CD8-positive, alpha-beta memory T cell (primary cell): ENCODE data around the gene OLFML3. TPM values are rescaled to one million over a fixed set of nuclear protein-coding genes. Genes with fewer than 3 reads are reported as not detected.
A peak's percentile ranks its signal among the peaks of the same experiment; 100 is the strongest.

ENCODE experiments used
- CTCF ChIA-PET: fragments of 350-600 bp; sonication (Branson Sonifier 250); formaldehyde crosslinking; loops from one replicate; lab custom pipeline; 2021; ENCODE audit warnings: antibody characterized with exemption; lab: Charles Lee
- POLR2A ChIA-PET: fragments of 350-600 bp; sonication (Branson Sonifier 250); formaldehyde crosslinking; loops from one replicate; lab custom pipeline; 2021; ENCODE audit warnings: antibody characterized with exemption; lab: Charles Lee
- DNase-seq, 5 donors: peaks; one replicate each; pipeline versions ENCODE4 v3.0.0 to v3.0.0-alpha.2; 2020 to 2022; ENCODE audit warnings: mixed read lengths in 1 of 5
- H3K27ac ChIP-seq: one replicate; pipeline ENCODE4 v1.7.0; 2013; ENCODE audit warnings: low read depth, mild to moderate bottlenecking, low read length, moderate library complexity
- H3K27me3 ChIP-seq: 2 replicates; pipeline ENCODE4 v1.7.0; 2013; ENCODE audit warnings: low read length, mild to moderate bottlenecking; ENCODE audit not compliant: insufficient read depth, poor library complexity, severe bottlenecking
- H3K36me3 ChIP-seq: 2 replicates; pipeline ENCODE4 v1.7.0; 2013; ENCODE audit warnings: mild to moderate bottlenecking, low read length, moderate library complexity; ENCODE audit not compliant: insufficient read depth
- H3K4me1 ChIP-seq: 2 replicates; pipeline ENCODE4 v1.7.0; 2013; ENCODE audit warnings: mild to moderate bottlenecking, low read length, moderate library complexity; ENCODE audit not compliant: insufficient read depth
- H3K4me3 ChIP-seq: 2 replicates; pipeline ENCODE4 v1.7.0; 2013; ENCODE audit warnings: mild to moderate bottlenecking, low read length
- H3K9me3 ChIP-seq: 2 replicates; pipeline ENCODE4 v1.7.0; 2013; ENCODE audit warnings: mild to moderate bottlenecking, low read length
- H3K27ac Mint-ChIP-seq, 8 donors: one replicate each; pipeline ENCODE4 v1.8.0; 2020 to 2021; ENCODE audit warnings: mixed read lengths in 8 of 8, mild to moderate bottlenecking in 6 of 8, inconsistent platforms in 3 of 8, moderate library complexity in 3 of 8
- H3K27me3 Mint-ChIP-seq, 2 donors: one replicate each; pipeline ENCODE4 v1.8.0; 2020 to 2021; ENCODE audit warnings: mixed read lengths in 2 of 2, mild to moderate bottlenecking in 1 of 2, moderate library complexity in 1 of 2
- H3K36me3 Mint-ChIP-seq, 3 donors: one replicate each; pipeline ENCODE4 v1.8.0; 2020 to 2021; ENCODE audit warnings: mixed read lengths in 3 of 3, inconsistent platforms in 1 of 3, mild to moderate bottlenecking in 1 of 3
- H3K4me1 Mint-ChIP-seq, 3 donors: one replicate each; pipeline ENCODE4 v1.8.0; 2020 to 2021; ENCODE audit warnings: mixed read lengths in 3 of 3, inconsistent platforms in 1 of 3, mild to moderate bottlenecking in 1 of 3
- H3K4me3 Mint-ChIP-seq, 7 donors: one replicate each; pipeline ENCODE4 v1.8.0; 2020 to 2021; ENCODE audit warnings: mixed read lengths in 7 of 7, mild to moderate bottlenecking in 6 of 7, moderate library complexity in 4 of 7, inconsistent platforms in 2 of 7
- H3K9me3 Mint-ChIP-seq, 5 donors: one replicate each; pipeline ENCODE4 v1.8.0; 2020 to 2022; ENCODE audit warnings: mixed read lengths in 5 of 5, mild to moderate bottlenecking in 3 of 5, moderate library complexity in 2 of 5, inconsistent platforms in 1 of 5
- polyA plus RNA-seq: library from polyadenylated mRNA; unstranded; fragments of 300-500 nt; fragmentation: Illumina TruSeq; gene quantifications from one replicate; pipeline ENCODE4 v1.2.3, GENCODE V29; 2021
- total RNA-seq, 2 experiments: library from RNA; stranded (reverse); gene quantifications; one replicate each; pipeline ENCODE4 v1.2.3, GENCODE V29; 2021

Gene OLFML3
- under 1 TPM; 0.18 to 0.24 TPM for total RNA-seq
- not detected for polyA plus RNA-seq

DNA sequence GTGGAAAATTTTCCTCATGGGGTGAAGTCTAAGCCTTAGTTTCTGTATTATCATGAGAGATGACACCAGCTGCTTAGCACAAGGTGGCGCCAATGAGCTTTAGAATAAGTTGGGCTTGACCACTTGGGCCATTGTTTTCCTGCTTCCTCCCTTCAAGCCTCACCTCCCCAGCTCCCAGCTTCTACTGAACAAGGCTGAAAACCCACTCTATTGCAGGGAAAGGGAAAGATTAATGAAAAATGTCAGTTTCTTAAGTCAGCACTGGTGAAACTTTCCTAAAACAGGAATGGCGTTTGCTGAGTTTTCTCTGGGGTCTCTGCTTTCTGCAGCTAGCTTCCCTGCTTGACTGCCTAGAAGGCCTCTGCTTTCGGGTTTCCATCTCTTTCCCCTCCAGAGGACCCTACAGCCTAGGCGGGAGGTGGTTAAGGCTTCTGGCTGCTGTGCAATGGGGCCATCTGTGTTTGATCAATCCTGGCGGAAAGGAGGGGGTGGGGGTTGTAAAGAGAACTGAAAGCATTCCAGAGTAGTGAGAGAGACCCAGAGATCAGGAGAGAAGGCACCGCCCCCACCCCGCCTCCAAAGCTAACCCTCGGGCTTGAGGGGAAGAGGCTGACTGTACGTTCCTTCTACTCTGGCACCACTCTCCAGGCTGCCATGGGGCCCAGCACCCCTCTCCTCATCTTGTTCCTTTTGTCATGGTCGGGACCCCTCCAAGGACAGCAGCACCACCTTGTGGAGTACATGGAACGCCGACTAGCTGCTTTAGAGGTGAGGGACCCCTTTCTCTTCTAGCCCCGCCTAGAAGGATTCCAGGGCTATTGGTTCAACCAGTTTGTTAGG is at the start of gene OLFML3:
TSS of gene OLFML3 (plus strand) at position 612 of the 840 bp plus-strand sequence. CDS start at position 655, 43 bp downstream.
- peak in 4 of 5 donors; percentile 14 to 24 (median 21) for DNase-seq
- Mint-ChIP-seq H3K9me3 (no peaks in the 10 kb centered on the region), H3K27me3 (peaks cover 0 to 1% of the 10 kb centered on the region in 2 donors), H3K27ac (peak within 1 kb of the TSS in 4 of 8 donors; percentile 4 to 82 (median 42)), H3K4me1 (peaks cover 34 to 47% (median 43%) of the 10 kb centered on the region in 3 donors), H3K36me3 (peaks cover 3 to 22% (median 4%) of the 10 kb centered on the region in 3 donors), H3K4me3 (no peak within 1 kb of the TSS)
- peaks cover under 1% of the 10 kb centered on the region for H3K36me3 ChIP-seq
- no peak within 1 kb of the TSS for H3K4me3 ChIP-seq
- ChIA-PET POLR2A (interaction anchor here (0.5 to 1.5 kb wide), 3 partner anchors 49 to 54 kb away, joined by 4 to 6 read pairs (median 5); partner anchors contain the start of gene HIPK1), CTCF (interaction anchor here (0.7 to 1.0 kb wide), 3 partner anchors 109 to 368 kb away, joined by 3 to 4 read pairs (median 3); no protein-coding TSS in a partner anchor)
- H3K9me3 ChIP-seq, result no peaks in the 10 kb centered on the region
- no peaks in the 10 kb centered on the region for H3K27me3 ChIP-seq
- no peak within 1 kb of the TSS for H3K27ac ChIP-seq
- H3K4me1 ChIP-seq, result no peaks in the 10 kb centered on the region

DNA sequence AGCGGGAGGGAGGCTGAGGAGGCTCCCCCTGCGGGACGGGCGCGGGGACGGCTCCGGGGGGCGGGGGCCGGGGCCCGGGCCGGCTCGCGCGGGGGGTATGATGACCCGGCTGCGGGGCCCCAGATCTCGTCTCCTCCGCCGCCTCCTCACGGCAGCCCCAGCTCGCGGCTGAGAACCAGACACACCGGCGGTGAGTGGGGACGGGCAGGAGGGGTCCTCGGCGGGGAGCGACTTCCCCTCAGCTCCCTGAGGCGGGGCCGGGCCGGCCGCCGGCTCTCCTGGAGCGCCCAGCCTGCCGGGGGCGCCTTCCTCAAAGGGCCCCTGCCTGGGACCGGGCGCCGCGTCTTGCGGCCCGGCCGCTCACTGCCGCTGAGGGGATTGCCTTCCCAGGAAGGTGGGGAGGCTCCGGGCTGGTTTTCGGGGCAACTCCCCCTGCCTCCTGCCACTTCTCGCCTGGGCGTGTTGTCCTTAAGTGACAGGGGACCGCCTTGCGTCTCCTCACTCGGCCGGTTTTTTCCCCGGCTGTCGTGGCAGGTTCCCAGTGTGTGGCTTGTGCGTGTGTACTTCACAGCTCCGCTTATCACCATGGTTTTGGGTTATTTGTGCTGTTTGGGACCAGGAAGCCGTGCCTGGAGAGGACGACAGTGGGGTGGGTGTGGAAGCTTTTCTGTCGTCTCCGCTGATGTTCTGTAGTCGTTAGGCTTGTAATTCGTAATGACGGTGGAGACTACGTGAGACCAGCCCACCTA is 49.4 kb upstream of the OLFML3 start:
- Histone ChIP-seq H3K9me3 (no peaks in the 10 kb centered on the region), H3K4me1 (peaks cover 48% of the 10 kb centered on the region), H3K27ac (peak overlapping the region; percentile 99), H3K27me3 (no peaks in the 10 kb centered on the region), H3K4me3 (peak overlapping the region; percentile 89), H3K36me3 (no peaks in the 10 kb centered on the region)
- DNase-seq, result peak; percentile 64 to 90 (median 86)
- peak overlapping the region; percentile 97 to 99 (median 99) for H3K27ac Mint-ChIP-seq
- H3K4me1 Mint-ChIP-seq, result peaks cover 55 to 66% (median 62%) of the 10 kb centered on the region in 3 donors
- peak overlapping the region; percentile 90 to 100 (median 95) for H3K4me3 Mint-ChIP-seq
- H3K9me3 Mint-ChIP-seq, result no peaks in the 10 kb centered on the region
- ChIA-PET POLR2A (interaction anchor here (0.6 to 4.3 kb wide), 19 partner anchors 11 to 581 kb away, joined by 3 to 95 read pairs (median 5); partner anchors contain the start of genes AP4B1, DCLRE1B, PHTF1 and RSBN1), CTCF (interaction anchor here (0.8 to 9.7 kb wide), 19 partner anchors 10 to 353 kb away, joined by 3 to 95 read pairs (median 5); partner anchors contain the start of genes AP4B1, DCLRE1B and RSBN1)
- H3K36me3 Mint-ChIP-seq, result peaks cover 2 to 31% (median 3%) of the 10 kb centered on the region in 3 donors
- peaks cover 0 to 12% of the 10 kb centered on the region in 2 donors for H3K27me3 Mint-ChIP-seq

DNA sequence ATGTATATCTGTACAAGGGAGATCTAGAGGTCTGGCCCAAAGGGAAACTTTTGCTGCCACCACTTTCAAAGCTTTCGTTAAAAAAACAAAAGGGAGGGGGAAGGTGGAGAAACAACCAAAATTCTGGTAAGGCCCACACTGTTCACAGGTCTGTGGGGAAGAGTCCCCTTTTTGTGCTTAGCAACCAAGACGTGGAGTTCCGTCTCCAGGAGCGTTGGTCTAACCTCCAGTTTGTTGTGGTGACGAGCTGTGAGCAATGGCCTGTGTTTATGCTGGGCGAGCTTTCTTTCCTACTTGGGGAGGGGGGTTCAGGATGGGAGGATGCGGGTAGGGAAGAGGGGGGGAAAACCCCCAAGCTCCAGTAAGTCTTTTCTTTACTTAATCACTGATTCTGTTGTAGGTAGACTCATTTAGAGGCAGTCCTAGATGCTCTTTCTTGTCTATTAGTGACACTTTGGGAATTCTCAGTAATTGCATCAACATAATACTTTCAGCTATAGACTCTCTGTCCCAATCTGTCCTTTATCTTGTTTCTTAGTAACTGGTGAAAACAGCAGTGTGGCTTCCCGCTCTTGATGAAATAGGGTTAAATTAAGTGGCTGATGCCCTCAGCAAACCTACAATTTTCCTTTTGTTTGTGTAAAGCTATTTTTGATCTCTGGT is 48.6 kb upstream of the OLFML3 start:
- peaks cover 54% of the 10 kb centered on the region for H3K4me1 ChIP-seq
- peak; percentile 61 to 91 (median 88) for DNase-seq
- no peaks in the 10 kb centered on the region for H3K36me3 ChIP-seq
- POLR2A ChIA-PET, result interaction anchor here (0.6 to 4.3 kb wide), 14 partner anchors 10 to 173 kb away, joined by 3 to 95 read pairs (median 5); partner anchors contain the start of genes AP4B1, DCLRE1B, PHTF1 and RSBN1
- Mint-ChIP-seq H3K27ac (peak overlapping the region; percentile 97 to 99 (median 99)), H3K4me1 (peaks cover 61 to 73% (median 69%) of the 10 kb centered on the region in 3 donors), H3K9me3 (no peaks in the 10 kb centered on the region), H3K4me3 (peak overlapping the region; percentile 90 to 100 (median 95)), H3K27me3 (peaks cover 0 to 12% of the 10 kb centered on the region in 2 donors), H3K36me3 (peaks cover 2 to 37% (median 3%) of the 10 kb centered on the region in 3 donors)
- CTCF ChIA-PET, result interaction anchor here (0.8 to 9.7 kb wide), 15 partner anchors 9 to 352 kb away, joined by 3 to 95 read pairs (median 5); partner anchors contain the start of genes AP4B1, DCLRE1B and RSBN1
- no peaks in the 10 kb centered on the region for H3K9me3 ChIP-seq
- peak overlapping the region; percentile 89 for H3K4me3 ChIP-seq
- H3K27ac ChIP-seq, result peak overlapping the region; percentile 99
- H3K27me3 ChIP-seq, result no peaks in the 10 kb centered on the region

DNA sequence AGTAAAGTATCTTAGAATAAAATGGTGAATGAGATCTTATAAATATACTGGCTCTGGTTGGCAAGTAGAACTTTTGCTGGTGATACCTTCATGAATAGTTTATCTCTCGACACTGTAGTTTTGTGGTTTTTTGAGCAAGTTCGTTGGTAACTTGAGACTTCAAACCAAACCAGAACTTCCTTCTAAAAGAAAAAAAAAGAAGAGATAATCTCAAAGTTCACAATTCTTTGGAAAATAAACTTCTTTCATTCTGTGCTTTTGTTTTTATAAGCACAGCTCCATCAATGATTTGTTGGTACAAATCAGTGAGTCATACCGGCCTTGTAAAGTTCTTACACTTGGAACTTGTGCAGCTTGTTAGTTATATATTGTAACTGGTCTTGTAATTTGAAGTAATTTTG is 47.8 kb upstream of the OLFML3 start:
- Mint-ChIP-seq H3K4me3 (peak overlapping the region; percentile 90 to 100 (median 95)), H3K27me3 (peaks cover 0 to 12% of the 10 kb centered on the region in 2 donors), H3K36me3 (peaks cover 2 to 40% (median 3%) of the 10 kb centered on the region in 3 donors), H3K4me1 (peaks cover 66 to 82% (median 77%) of the 10 kb centered on the region in 3 donors), H3K9me3 (no peaks in the 10 kb centered on the region), H3K27ac (peak overlapping the region; percentile 97 to 99 (median 99))
- POLR2A ChIA-PET, result interaction anchor here (0.7 to 4.3 kb wide), 7 partner anchors 9 to 120 kb away, joined by 3 to 95 read pairs (median 27); partner anchors contain the start of genes AP4B1, DCLRE1B and RSBN1
- Histone ChIP-seq H3K4me3 (peak overlapping the region; percentile 89), H3K27me3 (no peaks in the 10 kb centered on the region), H3K27ac (peak overlapping the region; percentile 99), H3K36me3 (no peaks in the 10 kb centered on the region), H3K9me3 (no peaks in the 10 kb centered on the region), H3K4me1 (peaks cover 62% of the 10 kb centered on the region)
- peak in 2 of 5 donors; percentile 58 to 78 for DNase-seq
- CTCF ChIA-PET, result interaction anchor here (1.4 to 9.7 kb wide), 9 partner anchors 8 to 96 kb away, joined by 3 to 95 read pairs (median 18); partner anchors contain the start of genes AP4B1 and DCLRE1B

DNA sequence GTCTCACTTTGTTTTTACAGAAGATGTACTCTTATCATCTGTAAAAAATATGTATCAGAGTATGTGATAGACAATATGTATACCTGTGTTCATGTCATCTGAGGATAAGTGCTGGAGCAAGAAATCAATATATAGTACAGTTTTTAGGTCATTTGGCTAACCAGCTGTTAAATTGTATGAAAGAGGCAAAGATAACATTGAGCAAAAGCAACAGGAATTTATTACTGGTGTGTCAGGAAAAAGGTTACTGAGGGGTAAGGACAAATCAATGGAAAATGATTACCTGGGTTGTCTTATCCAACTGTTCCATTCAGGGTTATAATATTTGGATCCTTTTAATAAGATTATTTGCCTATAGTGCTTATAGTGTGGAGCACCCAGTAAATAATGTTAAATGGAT is 45.3 kb upstream of the OLFML3 start:
- Histone ChIP-seq H3K9me3 (no peaks in the 10 kb centered on the region), H3K4me3 (peak overlapping the region; percentile 18), H3K27ac (no peak overlapping the region), H3K36me3 (no peaks in the 10 kb centered on the region), H3K4me1 (peaks cover 79% of the 10 kb centered on the region), H3K27me3 (no peaks in the 10 kb centered on the region)
- Mint-ChIP-seq H3K36me3 (peaks cover 2 to 39% (median 3%) of the 10 kb centered on the region in 3 donors), H3K4me3 (peak overlapping the region; percentile 19 to 100 (median 91)), H3K9me3 (no peaks in the 10 kb centered on the region), H3K27me3 (peaks cover 0 to 12% of the 10 kb centered on the region in 2 donors), H3K27ac (peak overlapping the region; percentile 63 to 99 (median 98)), H3K4me1 (peaks cover 76 to 93% (median 89%) of the 10 kb centered on the region in 3 donors)
- no peak for DNase-seq
- CTCF ChIA-PET, result interaction anchor here (1.2 to 9.7 kb wide), 3 partner anchors 14 to 28 kb away, joined by 3 to 95 read pairs (median 74); partner anchors contain the start of genes AP4B1 and DCLRE1B
- POLR2A ChIA-PET, result no interaction called here

DNA sequence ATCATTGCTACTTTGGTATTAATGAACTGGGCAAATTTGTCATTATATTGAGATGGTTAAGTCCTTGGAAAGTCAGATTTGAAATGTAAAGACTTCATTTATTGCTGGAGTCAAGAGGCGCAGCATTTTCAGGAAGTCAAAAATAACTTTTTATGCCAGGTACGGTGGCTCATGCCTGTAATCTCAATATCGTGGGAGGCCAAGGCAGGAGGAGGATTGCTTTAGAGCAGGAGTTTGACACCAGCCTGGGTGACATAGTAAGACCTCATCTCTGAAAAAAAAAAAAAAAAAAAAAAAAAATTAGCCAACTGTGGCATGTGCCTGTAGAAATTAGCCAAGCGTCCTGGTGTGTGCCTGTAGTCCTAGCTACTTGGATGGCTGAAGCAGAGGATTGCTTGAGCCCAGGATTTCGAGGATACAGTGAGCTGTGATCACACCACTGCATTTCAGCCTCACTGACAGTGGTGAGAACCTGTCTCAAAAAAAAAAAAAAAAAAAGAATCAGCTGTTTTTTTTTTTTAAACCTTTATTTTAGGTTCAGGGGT is 44.7 kb upstream of the OLFML3 start:
- no peaks in the 10 kb centered on the region for H3K9me3 ChIP-seq
- H3K27me3 ChIP-seq, result no peaks in the 10 kb centered on the region
- peak overlapping the region in 7 of 8 donors; percentile 63 to 99 (median 99) for H3K27ac Mint-ChIP-seq
- DNase-seq, result no peak
- H3K9me3 Mint-ChIP-seq, result no peaks in the 10 kb centered on the region
- H3K4me3 ChIP-seq, result no peak overlapping the region
- peaks cover 85% of the 10 kb centered on the region for H3K4me1 ChIP-seq
- H3K27ac ChIP-seq, result no peak overlapping the region
- H3K4me1 Mint-ChIP-seq, result peaks cover 81 to 95% (median 94%) of the 10 kb centered on the region in 3 donors
- no peaks in the 10 kb centered on the region for H3K36me3 ChIP-seq
- H3K4me3 Mint-ChIP-seq, result peak overlapping the region; percentile 25 to 100 (median 91)
- ChIA-PET CTCF (interaction anchor here (1.5 to 9.7 kb wide), 2 partner anchors 13 to 31 kb away, joined by 4 to 74 read pairs; partner anchors contain the start of gene AP4B1), POLR2A (no interaction called here)
- H3K36me3 Mint-ChIP-seq, result peaks cover 2 to 36% (median 3%) of the 10 kb centered on the region in 3 donors
- peaks cover 0 to 8% of the 10 kb centered on the region in 2 donors for H3K27me3 Mint-ChIP-seq
